Sigmoid colon (tissue), 3 donors: Measurements from ENCODE around the gene UTS2.

Source experiments
- CTCF ChIP-seq, 4 experiments: fragments of 450-650 bp in 3 of 4; fragments of 200-600 bp in 1 of 4; IDR thresholded peaks; one replicate each; pipeline ENCODE4 v1.5.1; 2016 to 2019; ENCODE audit warnings: antibody characterized with exemption in 4 of 4, mild to moderate bottlenecking in 3 of 4, moderate library complexity in 2 of 4
- POLR2A ChIP-seq, 2 donors: fragments of 450-650 bp; IDR thresholded peaks; one replicate each; pipeline ENCODE4 v1.6.1; 2016; ENCODE audit warnings: antibody characterized with exemption in 2 of 2, mild to moderate bottlenecking in 2 of 2, moderate library complexity in 2 of 2

DNA sequence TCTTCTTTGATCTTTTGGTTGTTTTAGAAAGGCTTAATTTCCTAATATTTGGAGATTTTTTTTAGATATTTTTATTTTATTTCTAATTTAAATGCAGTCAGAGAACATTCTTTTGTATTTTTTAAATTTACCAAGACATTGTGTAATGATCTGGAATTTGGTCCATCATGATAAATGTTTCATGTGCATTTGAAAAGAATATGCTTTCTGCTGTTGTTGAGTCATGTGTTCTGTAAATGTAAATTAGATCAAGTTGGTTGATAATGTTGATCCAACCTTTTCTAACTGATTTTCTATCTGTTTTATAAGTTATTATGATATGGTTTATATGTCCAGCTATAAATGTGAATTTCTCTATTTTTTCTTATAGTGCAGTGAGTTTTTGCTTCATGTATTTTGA lies 19.8 kb downstream of the UTS2 start:
- TF ChIP-seq CTCF (IDR thresholded peaks at IDR 0.05) (no peak), POLR2A (IDR thresholded peaks at IDR 0.05) (no peak)
